ENCODE measurements around the gene FBXW9. TPM values are rescaled to one million over a fixed set of nuclear protein-coding genes. Genes with fewer than 3 reads are reported as not detected.
"Not testable (repeated sequence)": the region's sequence is repeated elsewhere in the genome, so short reads cannot be mapped to it uniquely, and the experiment has no call there.

Gene FBXW9
- total RNA-seq, 1 donor from 2014 or later = 4.4 TPM

- DNase-seq (ENCODE audit: low spot score) = no peak
These were observed 39.4 kb downstream of the FBXW9 start for GRCh38 chr19:12656899-12657571.

- DNase-seq (ENCODE audit: low spot score) = no peak
These were observed 40.9 kb downstream of the FBXW9 start for GRCh38 chr19:12655546-12655945.

GRCh38 chr19:12652219-12652618, 44.2 kb downstream of the FBXW9 start:
- no peak for DNase-seq (ENCODE audit: low spot score)

- no peak for DNase-seq (ENCODE audit: low spot score)
These were observed 46.5 kb downstream of the FBXW9 start for GRCh38 chr19:12649941-12650340.

GRCh38 chr19:12648088-12648487, 48.3 kb downstream of the FBXW9 start:
- DNase-seq (ENCODE audit: low spot score) = no peak

GRCh38 chr19:12647490-12648071, 48.9 kb downstream of the FBXW9 start:
- DNase-seq (ENCODE audit: low spot score) = no peak

GRCh38 chr19:12647047-12647446, 49.4 kb downstream of the FBXW9 start:
- no peak for DNase-seq (ENCODE audit: low spot score)

GRCh38 chr19:12646551-12646950, 49.9 kb downstream of the FBXW9 start:
- no peak for DNase-seq (ENCODE audit: low spot score)

GRCh38 chr19:12643716-12644115, 52.7 kb downstream of the FBXW9 start:
- DNase-seq (ENCODE audit: low spot score) = not testable (repeated sequence)

GRCh38 chr19:12642506-12642905, 53.9 kb downstream of the FBXW9 start:
- no peak for DNase-seq (ENCODE audit: low spot score)

- no peak for DNase-seq (ENCODE audit: low spot score)
These were observed 55.0 kb downstream of the FBXW9 start for GRCh38 chr19:12641456-12641855.

GRCh38 chr19:12639901-12640613, 56.4 kb downstream of the FBXW9 start:
- DNase-seq (ENCODE audit: low spot score) = peak; percentile 92

Other genes starting within 250 kb of the FBXW9 start
- gene ZNF709, start 211.8 kb downstream of the FBXW9 start, total RNA-seq = 2.3 TPM
- gene ZNF564, start 145.1 kb downstream of the FBXW9 start, total RNA-seq = 7.9 TPM
- 4.6 TPM for gene ZNF490, start 85.8 kb downstream of the FBXW9 start, total RNA-seq
- 24.1 TPM for gene ZNF791, start 85.7 kb downstream of the FBXW9 start, total RNA-seq
- gene MAN2B1, start 29.9 kb downstream of the FBXW9 start, total RNA-seq = 106 TPM
- 7.2 TPM for gene WDR83, start 29.8 kb downstream of the FBXW9 start, total RNA-seq
- 46.3 TPM for gene DHPS, start 14.8 kb downstream of the FBXW9 start, total RNA-seq
- not detected for gene GNG14, start 8.6 kb downstream of the FBXW9 start, total RNA-seq
- 79.4 TPM for gene TNPO2, start 27.3 kb upstream of the FBXW9 start, total RNA-seq
- gene TRIR, start 38.1 kb upstream of the FBXW9 start, total RNA-seq = 139 TPM
- 57.6 TPM for gene GET3, start 40.9 kb upstream of the FBXW9 start, total RNA-seq
- gene BEST2, start 55.2 kb upstream of the FBXW9 start, total RNA-seq = not detected
- gene HOOK2, start 78.9 kb upstream of the FBXW9 start, total RNA-seq = 57.7 TPM
- 800 TPM for gene JUNB, start 94.9 kb upstream of the FBXW9 start, total RNA-seq
- 238 TPM for gene PRDX2, start 105.2 kb upstream of the FBXW9 start, total RNA-seq
- 2.1 TPM for gene THSD8, start 105.4 kb upstream of the FBXW9 start, total RNA-seq
- 2.7 TPM for gene RNASEH2A, start 110.0 kb upstream of the FBXW9 start, total RNA-seq
- gene RTBDN, start 137.9 kb upstream of the FBXW9 start, total RNA-seq = not detected
- gene MAST1, start 141.9 kb upstream of the FBXW9 start, total RNA-seq = 0.90 TPM
- gene DNASE2, start 184.8 kb upstream of the FBXW9 start, total RNA-seq = 28.9 TPM
- gene KLF1, start 190.6 kb upstream of the FBXW9 start, total RNA-seq = not detected
- 23.3 TPM for gene GCDH, start 194.5 kb upstream of the FBXW9 start, total RNA-seq
- gene SYCE2, start 222.7 kb upstream of the FBXW9 start, total RNA-seq = not detected
- gene FARSA, start 237.1 kb upstream of the FBXW9 start, total RNA-seq = 51.6 TPM
- gene CALR, start 242.0 kb upstream of the FBXW9 start, total RNA-seq = 877 TPM
- gene RAD23A, start 249.2 kb upstream of the FBXW9 start, total RNA-seq = 143 TPM

Measured in mesenteric fat pad (tissue), 1 donor.